HG02938 (cell line): ENCODE measurements around the gene SLC41A3.

Experiments
- ATAC-seq: cut with Tn5 transposase; IDR thresholded peaks from one replicate; pipeline ENCODE4 v1.9.1; 2021; ENCODE audit warnings: mild to moderate bottlenecking, moderate library complexity; ENCODE audit not compliant: unreplicated experiment

Gene SLC41A3

GRCh38 chr3:126121074-126121473, 37.1 kb upstream of the SLC41A3 start:
- no peak for ATAC-seq

GRCh38 chr3:126119976-126120375, 36.1 kb upstream of the SLC41A3 start:
- no peak for ATAC-seq

- no peak for ATAC-seq
These were observed 35.2 kb upstream of the SLC41A3 start for GRCh38 chr3:126119008-126119675.

- ATAC-seq: no peak
These were observed 34.7 kb upstream of the SLC41A3 start for GRCh38 chr3:126118591-126118990.

DNA sequence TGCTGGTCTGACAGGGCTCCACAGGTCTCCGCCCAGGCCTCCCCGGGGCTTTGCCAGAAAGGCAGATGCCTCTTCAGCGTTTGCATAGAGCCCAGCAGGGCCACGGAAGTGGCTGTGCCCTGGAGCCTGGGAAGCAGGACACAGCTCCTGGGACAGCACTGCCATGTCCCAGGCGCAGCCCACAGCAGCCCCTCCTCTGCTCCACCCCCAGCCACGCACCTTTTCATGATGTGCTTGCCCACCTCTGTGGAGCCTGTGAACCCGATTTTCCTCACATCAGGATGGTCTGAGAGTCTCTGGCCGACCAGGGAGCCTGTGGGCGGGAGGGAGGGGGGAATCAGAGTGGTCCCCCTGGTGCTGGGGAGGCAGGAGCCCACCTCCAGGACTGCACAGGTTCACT, 33.9 kb upstream of the SLC41A3 start:
- ATAC-seq: no peak

DNA sequence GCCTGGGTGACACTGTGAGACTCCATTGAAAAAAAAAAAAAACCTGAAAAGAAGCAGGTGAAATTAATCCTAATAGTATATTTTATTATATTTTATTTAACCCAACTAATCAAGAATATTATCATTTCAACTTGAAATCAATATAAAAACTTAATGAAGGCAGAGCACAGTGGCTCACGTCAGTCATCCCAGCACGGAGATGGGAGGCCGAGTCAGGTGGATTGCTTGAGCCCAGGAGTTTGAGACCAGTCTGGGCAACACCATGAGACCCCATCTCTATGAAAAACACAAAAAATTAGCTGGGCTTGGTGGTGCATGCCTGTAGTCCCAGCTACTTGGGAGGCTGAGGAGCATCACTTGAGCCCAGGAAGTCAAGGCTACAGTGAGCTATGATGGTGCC, 33.3 kb upstream of the SLC41A3 start:
- no peak for ATAC-seq

- no peak for ATAC-seq
These were observed 32.6 kb upstream of the SLC41A3 start for GRCh38 chr3:126116526-126116925.

DNA sequence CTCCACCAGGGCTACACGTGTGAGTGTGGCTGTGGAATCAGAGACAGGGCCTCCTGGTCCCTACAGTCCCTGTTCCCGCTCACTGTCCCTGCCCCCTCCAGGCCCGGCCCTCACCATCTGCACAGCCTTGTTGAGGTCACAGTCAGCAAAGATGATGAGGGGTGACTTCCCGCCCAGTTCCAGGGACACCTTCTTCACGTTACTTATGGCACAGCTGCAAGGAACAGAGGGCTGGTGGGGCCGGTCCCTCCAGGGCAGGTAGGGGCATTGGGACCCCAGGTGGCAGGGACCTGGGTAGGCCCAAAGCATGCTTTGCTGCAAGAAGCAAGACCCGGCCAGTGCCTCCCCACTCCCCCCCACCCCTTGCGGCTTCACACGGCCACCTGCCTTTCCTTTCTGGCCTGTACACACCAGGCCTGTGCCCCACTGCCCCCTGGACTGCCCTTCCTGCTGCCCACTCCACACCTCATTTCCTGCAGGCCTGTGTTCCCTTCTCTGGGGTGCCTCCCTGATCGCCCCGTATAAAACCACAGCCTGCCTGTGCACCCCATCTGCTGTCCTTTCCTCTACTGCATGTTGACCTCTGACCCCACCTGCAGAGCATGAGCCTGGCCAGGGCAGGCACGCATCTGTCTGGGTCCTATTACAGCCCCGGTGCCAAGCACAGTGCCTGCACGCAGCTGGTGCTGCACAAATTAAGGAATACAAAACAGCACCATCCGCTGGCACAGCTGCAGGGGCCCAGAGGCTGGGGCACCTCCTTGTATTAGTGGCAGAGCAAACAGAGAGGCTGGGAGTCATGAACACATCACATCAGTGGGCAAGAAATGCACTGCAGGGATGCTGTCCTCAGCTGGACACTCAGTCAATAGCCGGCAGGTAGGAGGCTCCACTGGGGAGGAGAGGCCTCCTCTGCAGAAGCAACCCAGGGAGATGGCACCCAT, 30.8 kb upstream of the SLC41A3 start:
- ATAC-seq: no peak

- ATAC-seq: no peak
These were observed 30.0 kb upstream of the SLC41A3 start for GRCh38 chr3:126113733-126114442.

DNA sequence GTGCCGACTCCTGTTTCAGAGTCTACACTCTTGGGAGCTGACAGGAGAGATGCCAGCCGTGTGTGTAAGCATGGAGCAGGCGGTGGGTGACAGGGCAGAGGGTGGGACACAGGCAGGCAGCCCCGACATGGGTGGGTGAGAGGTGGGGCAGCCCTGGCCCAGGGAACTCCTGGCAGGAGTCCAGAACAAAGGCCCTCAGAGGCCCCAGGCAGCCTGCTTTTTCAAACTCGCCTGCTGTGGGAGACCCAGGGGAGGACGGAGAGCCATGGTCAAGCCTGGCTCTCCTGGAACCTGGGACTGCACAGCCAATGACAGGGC, 29.3 kb upstream of the SLC41A3 start:
- ATAC-seq: no peak

- ATAC-seq: no peak
These were observed 28.8 kb upstream of the SLC41A3 start for GRCh38 chr3:126112531-126113237.

- ATAC-seq: no peak
These were observed 27.9 kb upstream of the SLC41A3 start for GRCh38 chr3:126111566-126112475.

- no peak for ATAC-seq
These were observed 27.2 kb upstream of the SLC41A3 start for GRCh38 chr3:126111126-126111551.

DNA sequence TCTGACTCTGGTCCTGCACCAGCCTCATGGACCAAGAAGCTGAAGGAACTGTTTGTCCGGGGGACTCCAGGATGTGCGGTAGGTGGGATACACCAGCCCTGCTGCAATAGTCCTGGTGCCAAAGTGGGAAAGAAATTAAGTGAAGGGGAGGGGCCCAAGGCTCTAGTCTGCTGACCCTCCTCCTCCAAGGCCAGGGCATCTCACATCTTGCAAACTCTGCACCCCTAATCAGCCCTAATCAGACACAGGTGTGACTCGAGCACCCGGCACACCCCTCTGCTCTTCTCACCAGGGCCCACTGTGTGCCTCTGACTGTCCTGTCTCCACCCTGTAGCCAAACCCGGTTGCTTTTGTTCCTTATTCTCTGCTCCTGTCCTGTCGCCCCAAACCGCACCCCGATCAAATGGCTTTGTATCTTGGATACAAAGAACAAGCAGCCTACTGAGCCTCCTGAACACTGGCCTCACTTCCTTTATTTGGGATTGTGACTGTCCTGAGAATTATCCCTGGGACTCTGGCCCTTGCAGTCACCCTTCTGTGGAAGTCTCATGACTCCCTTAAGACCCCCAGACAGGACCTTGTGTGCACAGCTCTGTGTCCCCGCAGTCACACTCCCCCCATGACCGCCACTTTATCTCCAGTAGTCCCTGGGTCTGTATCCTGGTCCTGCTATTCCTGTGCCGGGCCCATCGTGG, 26.7 kb upstream of the SLC41A3 start:
- no peak for ATAC-seq

DNA sequence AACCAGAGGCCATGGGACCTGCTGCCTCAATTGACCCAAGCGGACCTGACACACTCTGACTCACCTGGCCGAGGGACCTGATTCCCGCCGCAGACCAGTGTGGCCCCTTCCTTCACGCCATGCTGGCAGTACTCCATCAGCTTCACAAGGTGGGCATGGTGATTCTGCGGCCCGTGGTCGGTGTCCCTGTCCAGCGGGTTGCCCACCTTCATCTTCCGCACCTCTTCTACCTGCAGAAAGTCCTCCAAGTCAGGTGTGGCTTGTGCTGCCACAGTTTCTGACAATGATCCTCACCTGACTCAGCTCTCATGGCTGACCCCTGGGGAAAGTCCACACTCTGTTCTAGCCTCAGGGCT, 25.9 kb upstream of the SLC41A3 start:
- no peak for ATAC-seq

GRCh38 chr3:126109146-126109879, 25.4 kb upstream of the SLC41A3 start:
- ATAC-seq: no peak

- ATAC-seq: no peak
These were observed 24.7 kb upstream of the SLC41A3 start for GRCh38 chr3:126108676-126109050.

DNA sequence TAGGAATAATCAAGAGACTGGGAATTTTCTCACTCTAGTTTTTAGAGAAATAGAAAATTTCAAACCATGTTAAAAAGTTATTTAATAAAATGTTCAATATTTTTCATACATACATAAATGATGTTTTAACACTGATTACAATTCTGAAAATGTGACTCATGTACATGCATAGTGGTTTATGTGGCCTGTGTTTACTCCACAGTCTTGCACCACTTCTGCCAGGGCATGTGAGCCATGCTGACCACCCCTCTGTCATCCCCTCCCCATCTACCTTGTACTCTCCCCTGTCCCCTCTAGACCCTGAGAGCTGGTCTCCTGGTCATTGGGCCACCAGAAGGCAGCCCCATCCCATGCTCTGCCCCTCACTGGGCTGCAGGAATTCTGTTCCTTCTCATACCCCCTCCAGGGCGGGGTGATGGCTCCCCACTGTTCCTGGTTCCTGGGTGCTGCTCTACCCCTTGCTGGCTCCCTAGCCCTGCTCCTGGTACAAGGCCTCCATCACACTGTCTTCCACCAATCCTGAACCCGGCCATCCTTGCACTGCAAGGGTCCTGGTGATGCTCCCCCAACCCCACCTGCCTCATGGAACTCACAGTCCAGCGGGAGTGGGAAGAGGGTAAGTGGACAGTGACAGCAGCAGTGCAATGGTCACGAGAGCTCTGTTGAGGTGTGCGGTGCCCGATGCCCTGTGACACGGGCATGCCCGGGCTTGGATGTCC, 24.2 kb upstream of the SLC41A3 start:
- ATAC-seq: no peak
